ENCODE results near the gene GINS3. TPM values are rescaled to one million over a fixed set of nuclear protein-coding genes. Genes with fewer than 3 reads are reported as not detected.

The GINS3 gene
- total RNA-seq (1 to 10 TPM in 1 of 2 donors, under 1 TPM in 1; 0.92 to 5.9 TPM), polyA plus RNA-seq (1 to 10 TPM in 1 of 2 donors, under 1 TPM in 1; 0.76 to 1.5 TPM)

DNA sequence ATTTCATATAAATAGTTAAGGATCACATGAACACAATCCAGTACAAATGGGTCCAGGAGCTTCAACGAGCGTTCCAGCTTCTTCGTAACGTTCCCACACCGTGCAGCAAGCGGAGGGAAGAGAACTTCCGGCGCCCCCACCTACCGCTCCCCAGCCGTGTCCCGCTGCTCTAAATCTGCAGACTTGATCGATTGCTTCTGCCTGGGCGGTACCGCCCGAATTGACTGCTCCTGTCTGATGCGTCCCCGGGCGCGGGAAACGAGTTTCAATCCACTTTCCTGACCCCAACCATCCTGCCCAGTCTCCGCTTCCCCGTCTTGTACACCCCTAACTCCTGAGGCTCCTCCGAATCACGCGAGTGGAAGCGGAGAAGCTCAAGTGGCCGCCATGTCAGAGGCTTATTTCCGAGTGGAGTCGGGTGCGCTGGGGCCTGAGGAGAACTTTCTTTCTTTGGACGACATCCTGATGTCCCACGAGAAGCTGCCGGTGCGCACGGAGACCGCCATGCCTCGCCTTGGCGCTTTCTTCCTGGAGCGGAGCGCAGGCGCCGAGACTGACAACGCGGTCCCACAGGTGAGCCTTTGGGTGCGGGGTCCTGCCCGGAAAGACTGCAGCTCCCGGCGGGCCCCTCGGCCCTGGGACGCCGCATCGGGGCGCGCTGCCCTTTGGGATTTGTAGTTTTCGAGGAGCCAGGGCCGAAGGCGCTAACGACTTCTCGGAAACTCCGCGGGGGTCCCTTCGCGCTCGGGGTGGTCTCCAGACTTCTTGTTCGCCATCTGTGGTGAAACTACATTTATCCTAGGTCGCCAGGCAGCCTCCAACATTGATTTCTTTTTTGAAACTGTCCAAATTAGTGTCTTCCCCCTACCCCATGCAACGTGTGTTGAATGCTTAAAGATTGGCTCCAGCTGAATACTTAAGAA lies at the start of gene GINS3:
TSS of gene GINS3 (plus strand) at position 257 of the 923 bp plus-strand sequence. CDS start at position 388, 131 bp downstream.
- Histone ChIP-seq H3K4me3 (ENCODE audit: low read depth in 1 of 3, low read length in 3 of 3) (peak within 1 kb of the TSS; percentile 85 to 96 (median 85)), H3K27ac (ENCODE audit: low read depth in 1 of 2, low read length in 2 of 2) (peak within 1 kb of the TSS; percentile 52 to 78), H3K9me3 (ENCODE audit: control insufficient read depth in 4 of 4, low read length in 3 of 4) (no peaks in the 10 kb centered on the region), H3K4me1 (ENCODE audit: control insufficient read depth in 4 of 4, insufficient read depth in 4 of 4, low read length in 3 of 4) (peaks cover 0 to 5% (median 2%) of the 10 kb centered on the region in 4 donors), H3K9ac (ENCODE audit: low read depth in 1 of 2, low read length in 2 of 2) (peak within 1 kb of the TSS; percentile 52 to 70), H3K36me3 (ENCODE audit: control insufficient read depth in 4 of 4, insufficient read depth in 3 of 4, low read depth in 1 of 4, low read length in 3 of 4) (no peaks in the 10 kb centered on the region), H3K27me3 (ENCODE audit: control insufficient read depth in 4 of 4, insufficient read depth in 4 of 4, low read length in 3 of 4) (no peaks in the 10 kb centered on the region)
- TF ChIP-seq, protein P1, sequence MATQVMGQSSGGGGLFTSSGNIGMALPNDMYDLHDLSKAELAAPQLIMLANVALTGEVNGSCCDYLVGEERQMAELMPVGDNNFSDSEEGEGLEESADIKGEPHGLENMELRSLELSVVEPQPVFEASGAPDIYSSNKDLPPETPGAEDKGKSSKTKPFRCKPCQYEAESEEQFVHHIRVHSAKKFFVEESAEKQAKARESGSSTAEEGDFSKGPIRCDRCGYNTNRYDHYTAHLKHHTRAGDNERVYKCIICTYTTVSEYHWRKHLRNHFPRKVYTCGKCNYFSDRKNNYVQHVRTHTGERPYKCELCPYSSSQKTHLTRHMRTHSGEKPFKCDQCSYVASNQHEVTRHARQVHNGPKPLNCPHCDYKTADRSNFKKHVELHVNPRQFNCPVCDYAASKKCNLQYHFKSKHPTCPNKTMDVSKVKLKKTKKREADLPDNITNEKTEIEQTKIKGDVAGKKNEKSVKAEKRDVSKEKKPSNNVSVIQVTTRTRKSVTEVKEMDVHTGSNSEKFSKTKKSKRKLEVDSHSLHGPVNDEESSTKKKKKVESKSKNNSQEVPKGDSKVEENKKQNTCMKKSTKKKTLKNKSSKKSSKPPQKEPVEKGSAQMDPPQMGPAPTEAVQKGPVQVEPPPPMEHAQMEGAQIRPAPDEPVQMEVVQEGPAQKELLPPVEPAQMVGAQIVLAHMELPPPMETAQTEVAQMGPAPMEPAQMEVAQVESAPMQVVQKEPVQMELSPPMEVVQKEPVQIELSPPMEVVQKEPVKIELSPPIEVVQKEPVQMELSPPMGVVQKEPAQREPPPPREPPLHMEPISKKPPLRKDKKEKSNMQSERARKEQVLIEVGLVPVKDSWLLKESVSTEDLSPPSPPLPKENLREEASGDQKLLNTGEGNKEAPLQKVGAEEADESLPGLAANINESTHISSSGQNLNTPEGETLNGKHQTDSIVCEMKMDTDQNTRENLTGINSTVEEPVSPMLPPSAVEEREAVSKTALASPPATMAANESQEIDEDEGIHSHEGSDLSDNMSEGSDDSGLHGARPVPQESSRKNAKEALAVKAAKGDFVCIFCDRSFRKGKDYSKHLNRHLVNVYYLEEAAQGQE (IDR thresholded peaks at IDR 0.05) = no peak
- TF ChIP-seq YY1 (IDR thresholded peaks at IDR 0.05) = peak; percentile 85
- peak in 1 of 2 donors; percentile 24 for TF ChIP-seq RXRA (IDR thresholded peaks at IDR 0.05)
- TF ChIP-seq HNF4G (IDR thresholded peaks at IDR 0.05) = no peak
- TF ChIP-seq, protein P2, sequence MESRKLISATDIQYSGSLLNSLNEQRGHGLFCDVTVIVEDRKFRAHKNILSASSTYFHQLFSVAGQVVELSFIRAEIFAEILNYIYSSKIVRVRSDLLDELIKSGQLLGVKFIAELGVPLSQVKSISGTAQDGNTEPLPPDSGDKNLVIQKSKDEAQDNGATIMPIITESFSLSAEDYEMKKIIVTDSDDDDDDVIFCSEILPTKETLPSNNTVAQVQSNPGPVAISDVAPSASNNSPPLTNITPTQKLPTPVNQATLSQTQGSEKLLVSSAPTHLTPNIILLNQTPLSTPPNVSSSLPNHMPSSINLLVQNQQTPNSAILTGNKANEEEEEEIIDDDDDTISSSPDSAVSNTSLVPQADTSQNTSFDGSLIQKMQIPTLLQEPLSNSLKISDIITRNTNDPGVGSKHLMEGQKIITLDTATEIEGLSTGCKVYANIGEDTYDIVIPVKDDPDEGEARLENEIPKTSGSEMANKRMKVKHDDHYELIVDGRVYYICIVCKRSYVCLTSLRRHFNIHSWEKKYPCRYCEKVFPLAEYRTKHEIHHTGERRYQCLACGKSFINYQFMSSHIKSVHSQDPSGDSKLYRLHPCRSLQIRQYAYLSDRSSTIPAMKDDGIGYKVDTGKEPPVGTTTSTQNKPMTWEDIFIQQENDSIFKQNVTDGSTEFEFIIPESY (IDR thresholded peaks at IDR 0.05) = no peak
- peak in 1 of 2 donors; percentile 9 for TF ChIP-seq RAD21 (IDR thresholded peaks at IDR 0.05)
- peak; percentile 29 for TF ChIP-seq SP1 (IDR thresholded peaks at IDR 0.05)
- TF ChIP-seq, protein P3, sequence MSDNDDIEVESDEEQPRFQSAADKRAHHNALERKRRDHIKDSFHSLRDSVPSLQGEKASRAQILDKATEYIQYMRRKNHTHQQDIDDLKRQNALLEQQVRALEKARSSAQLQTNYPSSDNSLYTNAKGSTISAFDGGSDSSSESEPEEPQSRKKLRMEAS (IDR thresholded peaks at IDR 0.05) = peak; percentile 16
- TF ChIP-seq HNF4A (conservative IDR thresholded peaks at IDR 0.05) = peak; percentile 2 to 16
- peak; percentile 40 to 75 for TF ChIP-seq GABPA (IDR thresholded peaks at IDR 0.05 in 1 of 2, conservative IDR thresholded peaks at IDR 0.05 in 1 of 2)
- DNase-seq (ENCODE audit: low spot score) = peak; percentile 86
- under 1% methylated on average over 67 of the region's 67 CpGs for WGBS

DNA sequence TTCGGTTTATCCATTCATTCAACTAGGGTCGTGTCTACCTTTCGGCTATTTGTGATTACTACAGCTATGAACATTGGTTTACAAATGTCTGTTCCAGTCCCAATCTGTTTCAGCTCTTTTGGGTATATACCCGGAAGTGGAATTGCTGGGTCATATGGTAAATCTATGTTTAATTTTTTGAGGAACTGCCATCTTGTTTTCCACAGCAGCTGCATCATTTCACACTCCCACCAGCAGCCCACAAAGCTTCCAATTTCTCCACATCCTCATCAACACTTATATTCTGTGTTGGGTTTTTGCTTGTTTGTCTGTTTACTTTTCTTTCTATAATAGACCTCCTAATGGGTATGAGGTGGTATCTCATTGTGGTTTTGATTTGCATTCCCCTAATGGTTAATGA lies 48.7 kb upstream of the GINS3 start:
- no peaks in the 10 kb centered on the region for H3K27me3 ChIP-seq (ENCODE audit: control insufficient read depth in 4 of 4, insufficient read depth in 4 of 4, low read length in 3 of 4)
- DNase-seq (ENCODE audit: low spot score) = no peak
- H3K4me3 ChIP-seq (ENCODE audit: low read depth in 1 of 3, low read length in 3 of 3) = no peak overlapping the region
- no peak overlapping the region for H3K27ac ChIP-seq (ENCODE audit: low read depth in 1 of 2, low read length in 2 of 2)
- H3K36me3 ChIP-seq (ENCODE audit: control insufficient read depth in 4 of 4, insufficient read depth in 3 of 4, low read depth in 1 of 4, low read length in 3 of 4) = no peaks in the 10 kb centered on the region
- TF ChIP-seq GABPA (IDR thresholded peaks at IDR 0.05 in 1 of 2, conservative IDR thresholded peaks at IDR 0.05 in 1 of 2) = no peak
- no peak for TF ChIP-seq HNF4G (IDR thresholded peaks at IDR 0.05)
- TF ChIP-seq, protein P1 (IDR thresholded peaks at IDR 0.05) = no peak
- TF ChIP-seq, protein P4, sequence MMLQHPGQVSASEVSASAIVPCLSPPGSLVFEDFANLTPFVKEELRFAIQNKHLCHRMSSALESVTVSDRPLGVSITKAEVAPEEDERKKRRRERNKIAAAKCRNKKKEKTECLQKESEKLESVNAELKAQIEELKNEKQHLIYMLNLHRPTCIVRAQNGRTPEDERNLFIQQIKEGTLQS (IDR thresholded peaks at IDR 0.05) = no peak
- H3K9me3 ChIP-seq (ENCODE audit: control insufficient read depth in 4 of 4, low read length in 3 of 4) = no peaks in the 10 kb centered on the region
- H3K4me1 ChIP-seq (ENCODE audit: control insufficient read depth in 4 of 4, insufficient read depth in 4 of 4, low read length in 3 of 4) = no peaks in the 10 kb centered on the region
- H3K9ac ChIP-seq (ENCODE audit: low read depth in 1 of 2, low read length in 2 of 2) = no peak overlapping the region
- WGBS = 88% methylated on average over 4 of the region's 4 CpGs
